ENCODE data around the gene CHST3. TPM values are rescaled to one million over a fixed set of nuclear protein-coding genes. Genes with fewer than 3 reads are reported as not detected.

CHST3 gene
- total RNA-seq, 2 donors from 2014 or later, result 12.9 to 40.8 TPM

GRCh38 chr10:72037811-72038210, 73.6 kb downstream of the CHST3 start:
- Histone ChIP-seq H3K9ac (ENCODE audit: extremely low read depth, low read length, poor library complexity, severe bottlenecking) (peak overlapping the region; percentile 70), H3K27me3 (ENCODE audit: control insufficient read depth, insufficient read depth, low read length, poor library complexity, severe bottlenecking) (no peaks in the 10 kb centered on the region), H3K27ac (ENCODE audit: low read depth, low read length) (peak overlapping the region; percentile 43), H3K36me3 (ENCODE audit: control insufficient read depth, insufficient read depth, low read length) (no peaks in the 10 kb centered on the region), H3K4me1 (ENCODE audit: control insufficient read depth, insufficient read depth, low read length) (peaks cover 18% of the 10 kb centered on the region), H3K4me3 (ENCODE audit: low read length) (peak overlapping the region; percentile 8), H3K9me3 (ENCODE audit: control insufficient read depth, low read length) (no peaks in the 10 kb centered on the region)
- no peak for DNase-seq
- Mint-ChIP-seq H3K27ac (peak overlapping the region; percentile 96), H3K4me3 (no peak overlapping the region), H3K27me3 (ENCODE audit: insufficient read depth) (no peaks in the 10 kb centered on the region), H3K36me3 (ENCODE audit: low read depth) (no peaks in the 10 kb centered on the region), H3K9me3 (no peaks in the 10 kb centered on the region), H3K4me1 (peaks cover 37% of the 10 kb centered on the region)
- 32 to 68% methylated on average over 2 to 3 of the region's 3 CpGs for WGBS, 2 experiments (ENCODE audit: insufficient coverage in 1 of 2, insufficient read length in 1 of 2)
- TF ChIP-seq, protein P1, sequence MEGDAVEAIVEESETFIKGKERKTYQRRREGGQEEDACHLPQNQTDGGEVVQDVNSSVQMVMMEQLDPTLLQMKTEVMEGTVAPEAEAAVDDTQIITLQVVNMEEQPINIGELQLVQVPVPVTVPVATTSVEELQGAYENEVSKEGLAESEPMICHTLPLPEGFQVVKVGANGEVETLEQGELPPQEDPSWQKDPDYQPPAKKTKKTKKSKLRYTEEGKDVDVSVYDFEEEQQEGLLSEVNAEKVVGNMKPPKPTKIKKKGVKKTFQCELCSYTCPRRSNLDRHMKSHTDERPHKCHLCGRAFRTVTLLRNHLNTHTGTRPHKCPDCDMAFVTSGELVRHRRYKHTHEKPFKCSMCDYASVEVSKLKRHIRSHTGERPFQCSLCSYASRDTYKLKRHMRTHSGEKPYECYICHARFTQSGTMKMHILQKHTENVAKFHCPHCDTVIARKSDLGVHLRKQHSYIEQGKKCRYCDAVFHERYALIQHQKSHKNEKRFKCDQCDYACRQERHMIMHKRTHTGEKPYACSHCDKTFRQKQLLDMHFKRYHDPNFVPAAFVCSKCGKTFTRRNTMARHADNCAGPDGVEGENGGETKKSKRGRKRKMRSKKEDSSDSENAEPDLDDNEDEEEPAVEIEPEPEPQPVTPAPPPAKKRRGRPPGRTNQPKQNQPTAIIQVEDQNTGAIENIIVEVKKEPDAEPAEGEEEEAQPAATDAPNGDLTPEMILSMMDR (conservative IDR thresholded peaks at IDR 0.05), result no peak

DNA sequence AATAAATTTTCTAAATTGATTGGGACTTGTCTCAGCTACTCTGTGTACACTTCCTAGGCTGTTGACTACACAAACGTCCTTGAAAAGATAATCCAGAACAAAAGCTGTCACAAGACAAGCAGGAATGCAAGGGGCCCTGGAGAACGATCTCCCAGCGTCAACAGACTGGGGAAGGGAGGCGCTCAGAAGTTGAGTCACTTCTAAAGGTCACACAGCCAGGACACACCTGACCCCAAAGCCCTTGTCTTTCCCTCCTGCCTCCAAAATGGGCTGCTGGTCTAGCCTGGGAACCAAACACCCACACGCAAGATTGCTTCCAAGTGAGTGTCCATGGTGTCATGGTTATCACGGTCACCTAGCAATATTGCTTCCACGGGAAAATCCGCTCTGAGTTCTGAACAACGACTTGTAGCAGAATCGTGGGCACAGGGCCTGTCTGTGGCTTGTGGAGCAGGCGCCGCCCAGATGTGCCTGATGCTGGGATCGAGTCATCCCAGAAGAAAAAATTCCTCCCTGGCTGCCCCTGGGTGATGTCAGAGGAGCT, 74.3 kb downstream of the CHST3 start:
- Mint-ChIP-seq H3K4me1 (peaks cover 45% of the 10 kb centered on the region), H3K9me3 (no peaks in the 10 kb centered on the region), H3K27ac (peak overlapping the region; percentile 96), H3K36me3 (ENCODE audit: low read depth) (no peaks in the 10 kb centered on the region), H3K4me3 (no peak overlapping the region), H3K27me3 (ENCODE audit: insufficient read depth) (no peaks in the 10 kb centered on the region)
- peaks cover 20% of the 10 kb centered on the region for H3K4me1 ChIP-seq (ENCODE audit: control insufficient read depth, insufficient read depth, low read length)
- no peaks in the 10 kb centered on the region for H3K27me3 ChIP-seq (ENCODE audit: control insufficient read depth, insufficient read depth, low read length, poor library complexity, severe bottlenecking)
- 78 to 80% methylated on average over 6 to 13 of the region's 13 CpGs for WGBS, 2 experiments (ENCODE audit: insufficient coverage in 1 of 2, insufficient read length in 1 of 2)
- H3K9ac ChIP-seq (ENCODE audit: extremely low read depth, low read length, poor library complexity, severe bottlenecking), result peak overlapping the region; percentile 70
- H3K9me3 ChIP-seq (ENCODE audit: control insufficient read depth, low read length), result no peaks in the 10 kb centered on the region
- TF ChIP-seq, protein P1 (conservative IDR thresholded peaks at IDR 0.05), result no peak
- H3K36me3 ChIP-seq (ENCODE audit: control insufficient read depth, insufficient read depth, low read length), result no peaks in the 10 kb centered on the region
- H3K27ac ChIP-seq (ENCODE audit: low read depth, low read length), result peak overlapping the region; percentile 27
- peak overlapping the region; percentile 8 for H3K4me3 ChIP-seq (ENCODE audit: low read length)
- DNase-seq, result no peak

DNA sequence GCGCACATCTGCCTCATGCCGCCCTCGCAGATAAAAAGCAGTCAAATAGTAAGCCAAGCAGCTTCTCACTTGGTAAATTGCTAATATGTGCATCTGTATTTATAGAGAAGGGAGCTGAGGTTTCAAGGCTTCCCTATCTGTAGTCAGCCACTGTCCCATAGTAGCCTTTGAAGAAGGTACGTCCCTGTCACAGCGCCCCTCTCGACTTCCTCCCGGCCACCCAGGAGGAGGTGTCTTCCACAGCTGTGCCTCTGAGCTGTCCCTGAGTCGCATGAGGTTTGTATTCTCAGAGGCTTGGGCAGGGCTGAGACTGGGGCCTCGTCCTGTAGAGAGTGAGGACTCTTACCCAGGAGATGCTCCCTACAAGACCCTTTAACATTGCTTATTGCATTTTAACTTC, 75.2 kb downstream of the CHST3 start:
- Mint-ChIP-seq H3K27ac (peak overlapping the region; percentile 77), H3K36me3 (ENCODE audit: low read depth) (no peaks in the 10 kb centered on the region)

More for the DNA sequence above, 75.2 kb downstream of the CHST3 start:
- no peaks in the 10 kb centered on the region for H3K27me3 ChIP-seq (ENCODE audit: control insufficient read depth, insufficient read depth, low read length, poor library complexity, severe bottlenecking)
- H3K9ac ChIP-seq (ENCODE audit: extremely low read depth, low read length, poor library complexity, severe bottlenecking), result no peak overlapping the region
- TF ChIP-seq, protein P1 (conservative IDR thresholded peaks at IDR 0.05), result no peak
- 64 to 74% methylated on average over 8 to 9 of the region's 9 CpGs for WGBS, 2 experiments (ENCODE audit: insufficient coverage in 1 of 2, insufficient read length in 1 of 2)
- Mint-ChIP-seq H3K9me3 (no peaks in the 10 kb centered on the region), H3K27me3 (ENCODE audit: insufficient read depth) (no peaks in the 10 kb centered on the region), H3K4me1 (peaks cover 45% of the 10 kb centered on the region), H3K4me3 (no peak overlapping the region)
- DNase-seq, result no peak
- H3K4me1 ChIP-seq (ENCODE audit: control insufficient read depth, insufficient read depth, low read length), result peaks cover 21% of the 10 kb centered on the region
- no peak overlapping the region for H3K27ac ChIP-seq (ENCODE audit: low read depth, low read length)
- no peaks in the 10 kb centered on the region for H3K36me3 ChIP-seq (ENCODE audit: control insufficient read depth, insufficient read depth, low read length)
- H3K9me3 ChIP-seq (ENCODE audit: control insufficient read depth, low read length), result no peaks in the 10 kb centered on the region
- H3K4me3 ChIP-seq (ENCODE audit: low read length), result no peak overlapping the region
